Measurements from ENCODE around the gene SMAD1.
A peak's percentile ranks its signal among the peaks of the same experiment; 100 is the strongest.

The SMAD1 gene

DNA sequence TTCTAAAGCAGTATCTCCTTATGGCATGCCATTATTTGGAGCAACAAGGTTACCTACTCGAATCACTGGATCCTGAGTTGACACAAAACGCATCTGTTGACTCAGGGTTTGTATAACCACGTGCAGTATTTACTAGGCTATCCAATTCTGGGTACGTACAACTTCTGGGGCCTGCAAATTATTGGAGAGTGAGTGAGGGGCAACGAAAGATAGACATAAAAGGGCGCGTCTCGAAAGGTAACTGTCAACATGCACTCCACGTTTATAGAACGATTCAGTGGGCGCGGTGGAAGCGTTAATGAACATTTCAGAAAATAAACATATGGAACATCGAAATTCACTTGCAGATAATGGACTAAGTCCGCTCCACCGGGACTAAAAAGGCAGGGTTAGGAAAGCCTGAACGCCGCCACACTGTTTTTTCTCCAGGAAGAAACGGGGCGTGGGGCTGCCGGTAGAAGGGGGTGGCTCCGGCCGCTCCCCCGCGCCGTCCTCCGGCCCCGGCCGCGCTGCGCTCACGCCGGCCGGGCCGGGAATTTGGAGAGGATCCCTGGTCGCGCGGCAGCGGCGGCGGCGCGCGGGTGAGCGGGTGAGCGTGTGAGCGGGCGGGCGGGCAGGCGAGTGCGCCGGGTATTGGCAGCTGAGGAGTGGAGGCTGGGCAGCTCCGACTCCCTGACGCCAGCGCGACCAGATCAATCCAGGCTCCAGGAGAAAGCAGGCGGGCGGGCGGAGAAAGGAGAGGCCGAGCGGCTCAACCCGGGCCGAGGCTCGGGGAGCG is at the start of gene SMAD1:
TSS of gene SMAD1 (plus strand) at position 690 of the 778 bp plus-strand sequence. CDS start 32,761 bp downstream, outside the sequence.
- DNase-seq, result peak; percentile 30

DNA sequence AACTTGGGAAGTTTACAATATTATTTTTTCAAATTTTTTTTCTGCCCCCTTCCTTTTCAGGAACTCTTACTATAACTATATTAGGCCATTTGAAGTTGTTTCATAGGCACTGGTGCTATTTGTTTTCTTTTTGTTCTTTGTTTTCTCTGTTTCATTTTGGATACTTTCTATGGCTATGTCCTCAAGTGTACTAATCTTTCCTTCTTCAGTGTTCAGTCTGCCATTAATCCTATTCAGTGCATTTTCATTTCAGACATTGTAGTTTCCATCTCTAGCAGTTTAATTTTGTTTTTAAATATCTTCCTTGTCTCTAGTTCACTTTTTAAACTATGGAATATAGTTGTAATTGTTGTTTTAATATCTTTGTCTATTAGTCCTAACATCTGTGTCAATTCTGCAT is 48.0 kb upstream of the SMAD1 start:
- no peak for DNase-seq

DNA sequence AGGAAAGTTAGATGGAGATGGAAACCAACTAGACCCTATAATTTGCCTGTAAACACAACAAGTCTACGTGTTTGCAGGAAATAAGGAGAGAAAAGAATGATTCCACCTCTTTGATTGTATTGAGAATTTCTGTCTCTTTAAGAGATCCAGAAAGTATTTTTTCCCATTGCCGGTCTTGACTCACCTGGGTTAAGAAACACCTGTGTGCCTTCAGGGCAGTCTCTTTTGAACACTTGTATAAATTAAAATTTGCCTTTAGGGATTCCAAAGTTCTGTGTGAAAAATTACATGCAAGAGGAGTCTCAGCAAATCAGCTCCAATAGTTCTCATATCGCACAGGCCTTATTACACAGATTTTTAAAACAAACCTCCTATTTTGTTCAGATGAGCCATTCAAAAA is 46.0 kb upstream of the SMAD1 start:
- no peak for DNase-seq

DNA sequence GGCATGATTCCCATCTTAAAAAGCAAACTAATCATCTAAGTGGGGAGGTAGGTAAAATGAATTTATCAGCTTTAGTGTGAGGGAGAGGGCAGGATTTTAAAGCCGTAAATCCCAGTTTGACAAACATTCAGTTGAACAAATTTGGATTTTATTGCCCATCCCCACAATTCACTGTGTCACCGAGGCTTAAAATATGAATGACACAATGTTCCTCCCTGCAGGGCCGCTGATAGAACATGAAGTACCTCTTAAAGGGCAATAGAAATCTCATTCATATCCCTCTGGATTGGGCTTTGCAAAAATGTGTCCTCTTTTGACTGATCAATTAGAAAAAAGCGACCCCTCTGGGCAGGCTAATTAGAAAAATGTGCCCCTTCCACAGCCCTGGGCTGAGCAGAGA is 45.5 kb upstream of the SMAD1 start:
- no peak for DNase-seq

DNA sequence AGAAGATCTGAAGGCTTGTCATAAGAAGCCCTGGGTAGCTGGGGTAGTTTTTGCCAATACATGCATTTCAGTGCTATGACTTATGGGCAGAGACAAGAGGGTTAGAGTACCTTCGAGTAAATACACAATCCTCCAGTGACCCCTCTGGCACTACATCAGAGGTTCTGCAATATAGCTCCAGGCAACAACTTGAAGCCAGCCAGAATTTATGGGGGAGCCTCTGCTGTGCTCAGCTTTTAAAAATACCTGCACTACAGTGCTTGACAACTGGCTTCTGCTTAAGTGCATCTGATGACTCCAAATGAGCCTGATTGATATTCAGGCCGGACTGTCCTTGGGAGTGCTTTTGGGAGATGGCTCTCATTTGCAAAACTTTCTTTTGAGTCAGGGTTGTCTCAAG is 44.9 kb upstream of the SMAD1 start:
- DNase-seq, result no peak

DNA sequence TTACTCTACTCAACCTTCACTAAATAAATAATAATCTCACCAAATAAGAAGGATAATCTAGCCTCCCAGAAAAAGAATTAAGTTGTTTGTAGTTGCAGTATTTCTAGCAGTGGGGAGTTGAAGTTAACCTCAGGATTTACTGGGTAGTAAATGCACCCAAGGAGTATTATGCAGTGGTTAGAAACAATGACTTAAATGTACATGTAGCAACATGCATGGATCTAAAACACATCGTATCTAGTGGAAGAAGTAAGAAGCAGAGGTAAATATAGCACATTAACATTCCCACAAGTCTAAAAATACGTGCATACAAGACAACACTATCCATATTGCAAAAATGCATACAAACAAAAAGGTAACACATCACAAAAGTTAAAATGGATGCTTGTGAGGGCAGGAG is 44.2 kb upstream of the SMAD1 start:
- DNase-seq, result no peak

DNA sequence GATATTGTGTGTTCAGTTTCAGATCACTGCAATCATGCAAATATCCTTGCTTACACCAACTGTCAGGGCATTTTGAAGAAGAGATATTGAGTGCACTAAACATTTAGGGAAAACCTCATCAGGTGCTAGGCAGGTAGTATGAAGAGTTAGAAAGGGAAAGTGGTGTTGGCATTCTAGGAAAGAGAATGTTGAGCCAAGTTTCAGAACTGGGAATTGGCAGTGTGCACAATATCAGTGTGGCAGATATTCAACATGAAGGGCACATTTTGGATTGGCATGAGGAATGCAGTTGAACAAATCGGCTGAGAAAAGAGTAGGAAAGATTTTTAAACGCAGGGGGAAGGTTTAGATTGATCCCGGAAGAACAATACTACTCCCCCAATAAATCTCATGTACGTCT is 43.4 kb upstream of the SMAD1 start:
- no peak for DNase-seq

DNA sequence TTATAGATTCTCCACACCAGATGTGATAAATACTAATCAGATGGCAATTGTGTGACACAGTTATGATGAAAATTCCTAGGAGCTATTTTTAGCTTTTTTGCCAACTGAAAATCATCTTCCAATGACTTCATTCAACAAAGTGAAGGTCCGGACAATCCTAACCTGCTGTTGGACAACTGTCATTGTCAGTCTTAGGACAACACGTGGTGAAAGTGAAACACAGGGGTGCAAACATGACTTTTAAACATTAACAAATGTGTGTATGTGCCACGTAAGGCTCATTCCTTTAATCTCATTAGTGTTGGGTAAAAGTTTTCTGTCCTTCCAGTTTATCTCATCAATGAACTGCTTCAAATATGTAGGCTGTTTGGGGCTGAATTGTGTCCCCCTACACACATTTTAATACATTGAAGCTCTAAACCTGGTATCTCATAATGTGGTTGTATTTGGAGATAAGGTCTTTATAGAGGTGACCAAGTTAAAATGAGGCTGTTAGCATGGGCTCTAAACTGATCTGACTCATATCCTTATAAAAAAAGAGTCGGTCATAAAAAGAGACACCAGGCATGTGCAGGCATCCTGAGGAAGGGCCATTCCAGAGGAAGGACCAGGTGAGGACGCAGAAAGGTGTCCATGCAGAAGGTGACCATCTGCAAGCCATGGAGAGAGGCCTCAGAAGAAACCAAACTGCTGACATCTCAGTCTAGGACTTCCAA is 41.2 kb upstream of the SMAD1 start:
- no peak for DNase-seq

DNA sequence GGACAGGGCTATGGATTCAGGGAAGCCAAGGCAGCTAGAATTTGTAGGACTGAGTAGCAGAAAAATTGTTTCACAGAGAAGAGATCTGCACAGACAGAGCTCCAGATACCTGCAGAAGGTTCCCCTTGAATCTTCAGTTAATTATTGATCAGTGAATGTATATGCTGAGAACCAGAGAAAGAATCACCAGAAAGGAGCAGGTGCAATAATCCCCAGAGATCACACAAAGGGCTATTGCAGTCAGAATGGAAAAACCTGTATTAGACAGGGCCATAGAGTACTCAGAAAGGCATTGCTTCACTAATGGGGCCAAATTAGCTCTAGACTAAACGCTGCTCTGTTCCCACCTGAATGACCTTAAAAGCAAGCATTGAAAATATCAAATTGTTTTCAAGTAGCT is 35.5 kb upstream of the SMAD1 start:
- no peak for DNase-seq

DNA sequence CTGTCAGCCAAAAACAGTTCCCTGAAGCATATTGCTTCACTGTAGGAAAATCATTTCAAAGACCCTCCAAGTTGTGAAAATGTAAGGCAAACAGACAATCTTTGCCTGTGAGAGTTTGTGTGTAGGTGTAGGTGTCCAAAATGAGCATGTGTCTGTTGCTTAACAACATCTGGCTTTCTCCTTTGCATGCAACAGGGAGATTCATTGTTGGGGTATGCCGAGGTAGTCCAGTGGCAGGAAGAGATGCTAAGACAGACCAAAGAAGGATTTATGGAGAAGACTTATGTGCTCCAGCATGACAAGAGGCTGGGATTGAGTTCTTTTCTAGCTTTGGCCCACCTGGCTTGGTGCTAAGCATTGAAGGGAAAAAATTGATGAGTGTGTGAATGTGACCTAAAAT is 29.8 kb upstream of the SMAD1 start:
- DNase-seq, result no peak

DNA sequence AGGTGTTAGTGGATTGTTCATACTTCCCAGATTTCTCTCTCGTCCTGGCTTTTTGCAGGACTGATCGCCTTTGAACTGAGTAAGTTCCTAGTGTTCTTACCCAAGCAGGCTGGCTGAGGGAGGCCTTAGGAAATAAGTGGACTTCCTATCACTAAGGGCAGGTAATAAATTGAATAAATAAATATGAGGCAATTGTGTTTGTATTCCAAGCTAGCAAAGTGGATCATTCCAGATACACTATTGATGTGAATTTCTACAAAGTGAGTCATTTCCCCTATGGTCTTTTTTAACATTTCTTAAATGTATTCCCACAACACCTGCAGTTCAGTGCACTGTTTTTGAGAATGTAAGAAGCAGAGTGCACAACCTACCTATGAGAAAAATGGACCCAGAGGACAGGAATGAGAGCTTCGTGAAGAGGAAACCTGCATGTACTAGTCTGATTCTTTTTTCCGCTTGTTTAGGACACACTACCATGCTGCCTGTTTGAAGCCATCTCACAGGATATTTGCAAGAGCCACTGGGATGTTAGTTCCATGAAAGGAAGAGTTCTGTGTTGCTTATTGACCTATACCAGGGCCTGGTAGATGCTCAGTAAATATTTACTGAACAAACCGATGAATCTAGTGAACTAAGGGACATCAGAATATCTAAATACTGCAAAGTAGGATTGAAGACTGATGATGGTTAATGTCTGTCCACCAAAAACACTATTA is 29.0 kb upstream of the SMAD1 start:
- no peak for DNase-seq

DNA sequence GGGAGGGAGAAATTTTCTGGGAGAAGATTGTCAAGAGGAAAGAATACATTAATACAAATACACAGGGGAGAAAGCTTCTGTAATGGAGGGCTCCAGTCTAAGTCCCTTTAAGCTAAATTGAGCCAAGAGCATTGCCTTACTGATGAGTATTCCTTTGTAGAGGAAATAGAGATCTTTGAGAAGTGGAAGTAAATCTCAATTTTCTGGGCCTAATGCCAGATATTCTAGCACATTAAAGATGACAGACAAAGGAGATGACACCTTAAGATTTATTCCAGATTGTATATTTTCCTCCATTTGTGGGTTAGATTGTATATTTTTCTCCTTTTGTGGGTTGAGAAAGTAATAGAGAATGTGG is 28.5 kb upstream of the SMAD1 start:
- DNase-seq, result no peak

DNA sequence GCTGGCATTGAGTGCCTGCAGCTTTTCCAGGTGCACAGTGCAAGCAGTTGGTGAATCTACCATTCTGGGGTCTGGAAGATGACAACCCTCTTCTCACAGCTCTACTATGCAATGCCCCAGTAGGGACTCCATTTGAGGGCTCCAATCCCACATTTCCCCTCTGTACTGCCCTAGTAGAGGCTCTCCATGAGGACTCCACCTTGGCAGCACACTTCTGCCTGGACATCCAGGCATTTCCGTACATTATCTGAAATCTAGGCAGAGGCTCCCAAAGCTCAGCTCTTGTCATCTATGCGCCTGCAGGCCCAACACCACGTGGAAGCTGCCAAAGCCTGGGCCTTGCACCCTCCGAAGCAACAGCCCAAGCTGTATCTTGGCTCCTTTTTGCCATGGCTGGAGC is 8.4 kb upstream of the SMAD1 start:
- no peak for DNase-seq

DNA sequence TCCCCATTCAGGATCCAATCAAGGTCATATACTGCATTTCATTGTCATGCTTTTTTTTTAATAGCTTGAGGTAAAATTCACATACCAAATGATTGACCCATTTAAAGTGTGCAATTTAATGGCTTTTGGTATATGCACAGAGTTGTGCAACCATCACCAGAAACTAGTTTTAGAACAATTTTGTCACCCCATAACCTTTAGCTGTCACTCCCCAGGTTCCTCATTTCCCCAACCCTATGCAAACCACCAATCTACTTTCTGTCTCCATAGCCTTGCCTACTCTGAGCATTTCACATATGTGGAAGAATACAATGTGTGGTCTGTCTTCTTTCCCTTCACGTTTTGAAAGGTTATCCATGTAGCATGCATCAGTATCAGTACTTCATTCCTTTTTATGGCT is 1.4 kb upstream of the SMAD1 start:
- DNase-seq, result no peak

DNA sequence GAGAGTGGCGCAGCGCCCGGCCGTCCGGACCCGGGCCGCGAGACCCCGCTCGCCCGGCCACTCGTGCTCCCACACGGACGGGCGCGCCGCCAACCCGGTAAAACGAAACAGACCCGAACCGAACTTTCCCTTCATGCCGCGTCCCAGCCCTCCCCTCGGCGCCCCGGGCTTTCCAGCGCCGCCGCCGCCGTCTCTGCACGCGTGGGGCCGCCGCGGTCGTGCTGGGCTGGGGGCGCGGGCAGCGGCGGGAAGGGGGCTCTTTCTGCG is 222 bp downstream of the SMAD1 start:
- DNase-seq, result no peak

DNA sequence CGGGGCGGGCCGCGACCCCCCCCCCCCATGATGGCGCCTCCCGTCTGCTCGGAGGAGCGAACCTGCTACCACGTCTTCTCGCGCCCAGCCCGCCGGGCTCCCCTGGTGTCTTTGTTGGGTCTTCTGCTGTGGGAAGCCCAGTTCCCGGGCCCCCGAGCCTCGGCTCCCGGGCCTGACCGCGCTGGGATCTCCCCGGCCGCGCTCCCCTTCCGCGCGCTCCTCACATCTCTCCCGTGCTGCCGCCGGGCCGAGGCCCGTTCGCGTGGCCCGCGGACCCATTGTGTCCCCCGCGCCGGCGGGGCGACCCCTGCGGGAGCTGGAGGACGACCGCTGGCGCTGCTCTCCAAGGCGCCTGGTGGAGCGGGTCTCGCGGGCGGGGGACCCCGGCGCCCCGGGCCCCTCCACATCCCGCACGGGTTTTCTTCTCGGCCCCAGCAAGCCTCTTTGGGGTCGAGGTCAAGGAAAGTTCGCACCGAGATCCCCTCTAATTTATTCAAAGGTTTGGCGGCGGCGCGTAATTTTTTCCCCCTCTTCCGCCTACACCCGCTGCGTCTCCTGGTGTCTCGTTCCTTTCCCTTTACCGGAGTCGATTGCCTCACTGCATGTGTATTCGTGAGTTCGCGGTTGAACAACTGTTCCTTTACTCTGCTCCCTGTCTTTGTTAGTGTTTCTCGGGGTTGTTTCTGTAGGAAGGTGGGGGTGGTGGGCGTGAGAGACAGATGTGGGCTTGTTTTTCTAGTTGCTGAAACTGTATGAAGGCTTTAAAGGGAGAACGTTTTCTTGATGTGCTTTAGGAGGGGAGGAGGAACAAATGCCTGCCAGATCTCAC is 770 bp downstream of the SMAD1 start:
- DNase-seq, result peak; percentile 42

DNA sequence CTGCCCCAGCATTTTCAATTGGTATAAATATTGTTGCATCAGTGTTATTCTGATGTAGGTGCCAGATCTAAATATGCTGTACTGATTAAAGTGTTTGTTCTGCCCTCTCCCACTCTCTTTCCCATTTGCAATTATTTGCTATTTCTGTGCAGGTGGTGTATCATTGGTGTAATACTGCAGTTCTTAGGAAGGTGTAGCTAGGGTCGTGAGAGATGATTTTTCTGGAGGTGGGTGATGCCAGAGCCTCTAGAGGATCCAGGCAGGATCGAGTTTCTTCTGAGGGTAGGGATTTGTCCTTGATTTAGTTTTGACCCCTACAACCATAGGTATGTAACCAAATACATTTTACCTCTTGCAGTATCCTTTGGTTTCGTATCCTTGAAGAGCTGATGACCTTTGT is 1.9 kb downstream of the SMAD1 start:
- no peak for DNase-seq

DNA sequence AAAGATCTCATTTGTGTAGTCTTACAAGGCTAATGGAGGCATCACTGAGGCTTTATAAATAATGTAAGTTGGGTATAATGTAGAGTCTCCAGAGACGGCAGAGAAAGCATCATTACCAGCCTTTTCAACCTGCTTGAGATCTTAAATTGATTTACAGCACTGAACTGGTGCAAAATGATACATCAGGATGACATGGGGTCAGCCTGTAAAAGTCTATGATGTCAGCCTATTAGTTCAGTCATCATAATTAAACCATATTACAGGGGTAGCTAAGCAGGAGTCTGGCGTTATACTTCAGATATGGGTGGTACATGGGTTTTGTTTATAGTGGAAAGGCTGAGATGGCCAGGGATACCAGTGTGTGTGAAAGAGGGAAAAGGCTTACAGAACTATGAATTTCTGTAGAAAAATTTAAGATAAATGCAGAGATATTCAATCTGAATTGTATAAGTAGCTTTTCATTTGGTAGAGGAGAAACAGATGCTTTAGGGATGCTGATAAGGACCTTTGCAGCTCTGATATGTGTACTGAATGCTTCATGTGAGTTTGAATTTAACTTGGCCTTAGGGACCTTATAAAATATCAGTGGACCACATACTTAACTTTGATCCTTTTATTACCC is 2.7 kb downstream of the SMAD1 start:
- peak; percentile 3 for DNase-seq

DNA sequence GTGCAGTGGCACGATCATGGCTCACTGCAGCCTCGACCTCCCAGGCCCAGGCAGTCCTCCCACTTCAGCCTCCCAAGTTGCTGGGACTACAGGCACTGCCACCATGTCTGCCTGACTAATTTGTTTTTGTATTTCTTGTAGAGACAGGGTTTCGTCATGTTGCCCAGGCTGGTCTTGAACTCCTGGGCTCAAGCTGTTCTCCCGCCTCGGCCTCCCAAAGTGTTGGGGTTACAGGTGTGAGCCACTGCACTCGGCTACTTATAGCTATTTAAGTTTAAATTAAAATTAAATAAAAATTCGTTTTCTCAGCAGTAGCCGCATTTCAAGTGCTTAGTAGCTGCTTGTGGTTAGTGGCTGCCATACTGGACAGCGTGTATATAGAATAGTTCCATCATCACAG is 3.5 kb downstream of the SMAD1 start:
- no peak for DNase-seq

DNA sequence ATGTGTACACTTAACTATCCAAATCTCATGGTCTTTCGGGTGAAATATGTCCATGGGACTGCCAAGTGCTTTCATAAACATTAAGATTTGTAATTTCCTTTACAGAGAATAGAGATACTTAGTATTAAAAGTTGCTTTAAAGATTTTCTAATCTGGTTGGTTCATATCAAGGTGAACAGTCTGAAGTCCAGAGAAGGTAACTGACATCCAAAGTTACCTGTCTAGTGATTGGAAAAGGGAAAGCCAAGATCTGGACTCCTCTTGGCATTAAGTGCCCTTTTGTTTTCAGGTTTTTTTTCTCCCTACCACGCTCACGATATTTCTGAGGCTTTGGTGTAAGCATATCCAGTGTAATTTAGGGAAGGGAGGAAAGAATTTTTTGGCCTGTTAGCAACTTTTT is 5.0 kb downstream of the SMAD1 start:
- DNase-seq, result no peak

DNA sequence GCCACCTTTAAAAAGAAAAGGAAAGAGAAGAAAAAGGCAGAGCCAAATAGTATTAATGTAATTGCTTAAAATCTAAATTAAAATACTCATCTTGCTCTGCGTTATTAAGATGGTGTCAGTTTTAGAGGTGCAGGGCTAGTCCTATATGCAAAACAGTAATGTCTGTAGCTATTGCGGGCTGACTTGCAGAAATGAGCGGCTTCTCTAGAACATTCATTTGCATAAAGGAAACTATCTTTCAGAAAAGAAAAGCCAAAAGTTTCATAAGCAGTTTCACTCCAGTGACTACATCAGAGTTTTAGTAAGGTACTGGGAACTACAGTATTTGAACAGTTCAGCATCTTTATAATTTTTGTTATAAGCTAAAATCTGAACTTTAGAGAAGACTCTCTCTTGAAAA is 6.0 kb downstream of the SMAD1 start:
- no peak for DNase-seq

DNA sequence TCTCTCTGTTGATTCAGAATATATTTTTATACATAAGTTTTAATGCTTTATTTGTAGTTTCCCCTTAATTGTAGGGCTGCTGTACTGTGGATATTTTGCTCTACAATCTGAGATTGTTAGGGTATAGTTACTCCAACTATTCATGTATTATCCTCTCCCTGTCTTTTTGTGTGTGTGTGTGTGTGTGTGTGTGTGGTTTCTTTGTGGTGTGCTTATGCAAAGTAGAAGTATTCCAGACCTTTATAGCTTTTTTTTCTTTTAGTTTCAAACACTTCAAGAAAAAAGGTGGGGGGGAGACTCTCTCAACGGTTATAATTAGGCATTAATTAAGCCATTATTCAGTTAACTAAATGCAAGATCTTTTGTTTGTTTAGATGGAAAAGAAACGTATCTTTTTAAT is 6.7 kb downstream of the SMAD1 start:
- DNase-seq, result no peak

DNA sequence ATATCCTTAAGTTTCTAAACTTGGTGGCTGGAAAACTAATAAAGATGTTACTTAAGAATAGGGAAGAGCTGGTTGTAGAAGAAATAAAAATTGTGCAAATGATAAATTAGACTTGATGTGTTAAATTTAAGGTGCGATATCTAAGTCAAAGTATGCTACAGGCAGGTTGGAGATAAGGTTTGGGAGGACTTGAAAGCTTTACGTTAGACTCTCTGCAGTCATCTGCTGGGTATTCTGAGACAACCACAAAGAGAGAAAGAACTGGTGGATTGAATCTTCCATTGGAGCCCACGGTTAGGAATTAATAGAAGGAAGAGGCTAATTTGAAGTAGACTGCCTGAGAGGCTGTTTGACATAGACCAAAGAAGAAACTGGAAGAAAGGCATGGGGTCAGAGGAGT is 7.9 kb downstream of the SMAD1 start:
- DNase-seq, result no peak

Data from NCI-H2227 treated with DMSO at 0.1 percent for 48 hours (cell line).